Lower leg skin (tissue), 4 donors: ENCODE measurements around the gene GADD45A. TPM values are rescaled to one million over a fixed set of nuclear protein-coding genes. Genes with fewer than 3 reads are reported as not detected.
A peak's percentile ranks its signal among the peaks of the same experiment; 100 is the strongest.

Source experiments
- DNase-seq, 2 donors: peaks; one replicate each; pipeline ENCODE4 v3.0.0-alpha.2; 2019; ENCODE audit warnings: low spot score in 2 of 2
- H3K4me3 ChIP-seq: fragments of 200-600 bp; sonication (generic); 2 replicates; pipeline ENCODE4 v1.5.1; 2017; ENCODE audit warnings: mild to moderate bottlenecking, low read depth; ENCODE audit not compliant: poor library complexity, severe bottlenecking
- CTCF ChIP-seq, 3 donors: fragments of 450-650 bp; IDR thresholded peaks; one replicate each; pipeline ENCODE4 v1.5.1; 2016; ENCODE audit warnings: antibody characterized with exemption in 3 of 3, mild to moderate bottlenecking in 3 of 3, moderate library complexity in 2 of 3
- POLR2A ChIP-seq, 2 donors: fragments of 450-650 bp; IDR thresholded peaks; one replicate each; pipeline ENCODE4 v1.6.1; 2016 to 2017; ENCODE audit warnings: antibody characterized with exemption in 2 of 2, mild to moderate bottlenecking in 1 of 2, moderate library complexity in 1 of 2
- WGBS, 2 donors: methylation state at CpG; one replicate each; pipeline ENCODE4 v1.1.5; 2018; 5-methylcytosine and 5-hydroxymethylcytosine counted together
- intact Hi-C: fragments of 100-400 bp; cut with DNase I; formaldehyde crosslinking; loops from one replicate; pipeline ENCODE4 v1.15.0; 2023; ENCODE audit warnings: low total_unique reads
- total RNA-seq, 4 donors: library from RNA; depleted of rRNA; stranded (reverse); fragments of >200 nt; gene quantifications; one replicate each; pipeline ENCODE4 v1.1.0, GENCODE V29; 2016

Gene GADD45A
- total RNA-seq, 4 donors from 2014 or later: 25.2 to 44.4 (median 29.0) TPM

- no peak for DNase-seq
- no peak for TF ChIP-seq CTCF (IDR thresholded peaks at IDR 0.05)
- no peak for TF ChIP-seq POLR2A (IDR thresholded peaks at IDR 0.05)
- H3K4me3 ChIP-seq: peak overlapping the region; percentile 71
- 57 to 64% methylated on average over 3 of the region's 3 CpGs for WGBS, 2 donors
- intact Hi-C loops: loop anchor here (10.0 kb wide), 1 partner anchor 68 kb away; no protein-coding TSS in a partner anchor
Measured at GRCh38 chr1:67687198-67687545, 2.2 kb downstream of the GADD45A start.

GRCh38 chr1:67687649-67688048, 2.6 kb downstream of the GADD45A start:
- 74% methylated on average over 4 of the region's 4 CpGs for WGBS, 2 donors
- no peak overlapping the region for H3K4me3 ChIP-seq
- intact Hi-C loops: loop anchor here (10.0 kb wide), 1 partner anchor 67 kb away; no protein-coding TSS in a partner anchor
- no peak for TF ChIP-seq POLR2A (IDR thresholded peaks at IDR 0.05)
- TF ChIP-seq CTCF (IDR thresholded peaks at IDR 0.05): no peak
- no peak for DNase-seq

- intact Hi-C loops: loop anchor here (10.0 kb wide), 1 partner anchor 66 kb away; no protein-coding TSS in a partner anchor
- WGBS, 2 donors: 80 to 84% methylated on average over 3 of the region's 3 CpGs
- no peak for DNase-seq
- no peak overlapping the region for H3K4me3 ChIP-seq
- TF ChIP-seq POLR2A (IDR thresholded peaks at IDR 0.05) (no peak), CTCF (IDR thresholded peaks at IDR 0.05) (no peak)
Measured at GRCh38 chr1:67688526-67689219, 3.7 kb downstream of the GADD45A start.

GRCh38 chr1:67689267-67690017, 4.4 kb downstream of the GADD45A start:
- intact Hi-C loops: loop anchor here (10.0 kb wide), 1 partner anchor 65 kb away; no protein-coding TSS in a partner anchor
- no peak for DNase-seq
- WGBS, 2 donors: 67 to 77% methylated on average over 3 of the region's 3 CpGs

GRCh38 chr1:67690018-67690363, 5.0 kb downstream of the GADD45A start:
- intact Hi-C loops: no loop called here
- no peak for DNase-seq
- no peak overlapping the region for H3K4me3 ChIP-seq
- TF ChIP-seq POLR2A (IDR thresholded peaks at IDR 0.05) (no peak), CTCF (IDR thresholded peaks at IDR 0.05) (no peak)

More at GRCh38 chr1:67689267-67690017, 4.4 kb downstream of the GADD45A start:
- no peak for TF ChIP-seq CTCF (IDR thresholded peaks at IDR 0.05)
- TF ChIP-seq POLR2A (IDR thresholded peaks at IDR 0.05): no peak
- H3K4me3 ChIP-seq: no peak overlapping the region
